ENCODE measurements around the gene ZNF536.

GRCh38 chr19:30419568-30420180 lies 47.5 kb downstream of the ZNF536 start:
- TF ChIP-seq, protein P1, sequence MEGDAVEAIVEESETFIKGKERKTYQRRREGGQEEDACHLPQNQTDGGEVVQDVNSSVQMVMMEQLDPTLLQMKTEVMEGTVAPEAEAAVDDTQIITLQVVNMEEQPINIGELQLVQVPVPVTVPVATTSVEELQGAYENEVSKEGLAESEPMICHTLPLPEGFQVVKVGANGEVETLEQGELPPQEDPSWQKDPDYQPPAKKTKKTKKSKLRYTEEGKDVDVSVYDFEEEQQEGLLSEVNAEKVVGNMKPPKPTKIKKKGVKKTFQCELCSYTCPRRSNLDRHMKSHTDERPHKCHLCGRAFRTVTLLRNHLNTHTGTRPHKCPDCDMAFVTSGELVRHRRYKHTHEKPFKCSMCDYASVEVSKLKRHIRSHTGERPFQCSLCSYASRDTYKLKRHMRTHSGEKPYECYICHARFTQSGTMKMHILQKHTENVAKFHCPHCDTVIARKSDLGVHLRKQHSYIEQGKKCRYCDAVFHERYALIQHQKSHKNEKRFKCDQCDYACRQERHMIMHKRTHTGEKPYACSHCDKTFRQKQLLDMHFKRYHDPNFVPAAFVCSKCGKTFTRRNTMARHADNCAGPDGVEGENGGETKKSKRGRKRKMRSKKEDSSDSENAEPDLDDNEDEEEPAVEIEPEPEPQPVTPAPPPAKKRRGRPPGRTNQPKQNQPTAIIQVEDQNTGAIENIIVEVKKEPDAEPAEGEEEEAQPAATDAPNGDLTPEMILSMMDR (IDR thresholded peaks at IDR 0.05) = no peak
- no peak for TF ChIP-seq SIN3A (IDR thresholded peaks at IDR 0.05; ENCODE audit: borderline replicate concordance, insufficient read depth, low read depth, low read length)
- TF ChIP-seq TCF7L2 (IDR thresholded peaks at IDR 0.05; ENCODE audit: low read depth, low read length) = no peak
- no peak for TF ChIP-seq POLR2AphosphoS5 (IDR thresholded peaks at IDR 0.05; ENCODE audit: low read depth, low read length)
- TF ChIP-seq, protein P2, sequence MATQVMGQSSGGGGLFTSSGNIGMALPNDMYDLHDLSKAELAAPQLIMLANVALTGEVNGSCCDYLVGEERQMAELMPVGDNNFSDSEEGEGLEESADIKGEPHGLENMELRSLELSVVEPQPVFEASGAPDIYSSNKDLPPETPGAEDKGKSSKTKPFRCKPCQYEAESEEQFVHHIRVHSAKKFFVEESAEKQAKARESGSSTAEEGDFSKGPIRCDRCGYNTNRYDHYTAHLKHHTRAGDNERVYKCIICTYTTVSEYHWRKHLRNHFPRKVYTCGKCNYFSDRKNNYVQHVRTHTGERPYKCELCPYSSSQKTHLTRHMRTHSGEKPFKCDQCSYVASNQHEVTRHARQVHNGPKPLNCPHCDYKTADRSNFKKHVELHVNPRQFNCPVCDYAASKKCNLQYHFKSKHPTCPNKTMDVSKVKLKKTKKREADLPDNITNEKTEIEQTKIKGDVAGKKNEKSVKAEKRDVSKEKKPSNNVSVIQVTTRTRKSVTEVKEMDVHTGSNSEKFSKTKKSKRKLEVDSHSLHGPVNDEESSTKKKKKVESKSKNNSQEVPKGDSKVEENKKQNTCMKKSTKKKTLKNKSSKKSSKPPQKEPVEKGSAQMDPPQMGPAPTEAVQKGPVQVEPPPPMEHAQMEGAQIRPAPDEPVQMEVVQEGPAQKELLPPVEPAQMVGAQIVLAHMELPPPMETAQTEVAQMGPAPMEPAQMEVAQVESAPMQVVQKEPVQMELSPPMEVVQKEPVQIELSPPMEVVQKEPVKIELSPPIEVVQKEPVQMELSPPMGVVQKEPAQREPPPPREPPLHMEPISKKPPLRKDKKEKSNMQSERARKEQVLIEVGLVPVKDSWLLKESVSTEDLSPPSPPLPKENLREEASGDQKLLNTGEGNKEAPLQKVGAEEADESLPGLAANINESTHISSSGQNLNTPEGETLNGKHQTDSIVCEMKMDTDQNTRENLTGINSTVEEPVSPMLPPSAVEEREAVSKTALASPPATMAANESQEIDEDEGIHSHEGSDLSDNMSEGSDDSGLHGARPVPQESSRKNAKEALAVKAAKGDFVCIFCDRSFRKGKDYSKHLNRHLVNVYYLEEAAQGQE (IDR thresholded peaks at IDR 0.05; ENCODE audit: insufficient read depth in 1 of 2, low read depth in 2 of 2, low read length in 1 of 2) = no peak
